Activated T-cell treated with anti-CD3 and anti-CD28 coated beads for 1 hour (primary cell): ENCODE results near the gene ARHGAP45.

Source experiments
- DNase-seq: peaks from one replicate; pipeline ENCODE4 v3.0.0-alpha.2; 2020; ENCODE audit warnings: low read depth

Gene ARHGAP45

GRCh38 chr19:1038978-1039645 lies 27.9 kb upstream of the ARHGAP45 start:
- no peak for DNase-seq

GRCh38 chr19:1039646-1040475 lies 27.1 kb upstream of the ARHGAP45 start, which contains the start of gene ABCA7:
Gene ABCA7 (plus strand): TSS chr19:1040107. CDS start chr19:1041362, 1,255 bp downstream.
- DNase-seq = peak; percentile 99

GRCh38 chr19:1040476-1041271 lies 26.3 kb upstream of the ARHGAP45 start:
- peak; percentile 82 for DNase-seq

- DNase-seq = no peak
Measured at GRCh38 chr19:1041272-1041834, 25.6 kb upstream of the ARHGAP45 start.

- no peak for DNase-seq
Measured at GRCh38 chr19:1041835-1042685, 24.9 kb upstream of the ARHGAP45 start.

- DNase-seq = no peak
Measured at GRCh38 chr19:1042689-1043511, 24.1 kb upstream of the ARHGAP45 start.

GRCh38 chr19:1045247-1045603 lies 21.7 kb upstream of the ARHGAP45 start:
- DNase-seq = no peak

GRCh38 chr19:1046117-1046626 lies 20.8 kb upstream of the ARHGAP45 start:
- no peak for DNase-seq

- no peak for DNase-seq
Measured at GRCh38 chr19:1046836-1047695, 19.9 kb upstream of the ARHGAP45 start.

GRCh38 chr19:1047696-1048147 lies 19.2 kb upstream of the ARHGAP45 start:
- no peak for DNase-seq

- DNase-seq = no peak
Measured at GRCh38 chr19:1049106-1049505, 17.9 kb upstream of the ARHGAP45 start.

GRCh38 chr19:1049800-1050199 lies 17.2 kb upstream of the ARHGAP45 start:
- DNase-seq = no peak

GRCh38 chr19:1050989-1051788 lies 15.8 kb upstream of the ARHGAP45 start:
- DNase-seq = no peak

GRCh38 chr19:1051791-1052190 lies 15.2 kb upstream of the ARHGAP45 start:
- DNase-seq = no peak

- DNase-seq = no peak
Measured at GRCh38 chr19:1052349-1052975, 14.5 kb upstream of the ARHGAP45 start.

- no peak for DNase-seq
Measured at GRCh38 chr19:1053176-1054101, 13.5 kb upstream of the ARHGAP45 start.
